Measurements from ENCODE around the gene TTC32.
A peak's percentile ranks its signal among the peaks of the same experiment; 100 is the strongest.

The TTC32 gene

DNA sequence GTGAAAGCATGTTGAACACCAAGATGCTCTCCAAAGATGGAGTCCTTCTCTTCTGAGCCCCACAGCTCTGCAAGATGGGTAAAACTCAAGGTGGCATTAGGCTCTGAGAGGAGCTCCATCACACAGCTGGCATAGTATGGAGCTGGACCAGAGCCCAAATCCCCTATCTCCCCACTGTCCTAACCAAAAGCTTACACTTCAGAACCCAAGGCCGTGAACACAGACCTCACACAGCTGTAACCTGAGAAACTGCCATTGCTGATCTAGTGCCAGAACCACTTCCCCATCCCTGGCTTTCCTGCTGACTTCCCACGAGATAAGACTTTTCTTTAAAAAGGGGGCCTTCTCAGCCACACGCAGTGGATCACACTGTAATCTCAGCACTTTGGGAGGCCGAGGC is 25.0 kb downstream of the TTC32 start:
- POLR2A ChIA-PET = no interaction called here
- WGBS (ENCODE audit: insufficient coverage) = 60% methylated on average over 1 of the region's 4 CpGs
- Histone ChIP-seq H3K4me1 (ENCODE audit: control extremely low read depth in 1 of 4, control insufficient read depth in 4 of 4, insufficient read depth in 4 of 4, low read length in 3 of 4) (no peaks in the 10 kb centered on the region), H3K36me3 (ENCODE audit: control insufficient read depth in 4 of 4, insufficient read depth in 4 of 4, low read length in 3 of 4) (peaks cover 0 to 4% (median 0%) of the 10 kb centered on the region in 4 experiments), H3K9me3 (ENCODE audit: control extremely low read depth in 1 of 5, control insufficient read depth in 4 of 5, insufficient read depth in 2 of 5, low read depth in 1 of 5, low read length in 4 of 5) (no peaks in the 10 kb centered on the region), H3K4me3 (ENCODE audit: control insufficient read depth in 1 of 7, extremely low read depth in 1 of 7, insufficient read depth in 4 of 7, low read depth in 2 of 7, low read length in 6 of 7) (no peak overlapping the region), H3K27me3 (replicated peaks in 2 of 5; ENCODE audit: control insufficient read depth in 4 of 5, insufficient read depth in 5 of 5, low read length in 4 of 5) (no peaks in the 10 kb centered on the region), H3K27ac (ENCODE audit: insufficient read depth in 1 of 2, low read depth in 1 of 2, low read length in 2 of 2, poor library complexity in 1 of 2, severe bottlenecking in 2 of 2) (no peak overlapping the region)
- peak in 1 of 3 donors; percentile 31 for DNase-seq
- CTCF ChIA-PET = no interaction called here

DNA sequence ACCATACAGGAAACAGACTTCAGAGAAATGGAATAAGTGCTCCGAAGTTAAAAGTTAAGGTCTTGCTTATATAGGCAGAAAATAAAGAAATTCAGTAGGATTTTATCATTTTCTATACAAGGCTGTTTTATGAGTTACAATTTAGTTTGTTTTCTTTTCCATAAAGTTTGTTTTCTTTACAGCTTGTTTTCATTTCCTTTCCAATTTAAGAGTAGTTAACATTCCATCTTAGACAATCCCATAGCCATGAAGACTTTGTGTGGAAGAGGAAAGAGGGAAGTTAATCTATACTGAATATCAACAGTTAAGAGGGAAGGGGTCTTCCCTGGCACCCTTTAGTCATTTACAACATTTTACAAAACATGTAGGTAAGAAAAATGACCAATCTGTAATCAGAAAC is 26.5 kb downstream of the TTC32 start:
- CTCF ChIA-PET = interaction anchor here (1.4 to 4.9 kb wide), 2 partner anchors 12 to 22 kb away, joined by 3 to 22 read pairs; no protein-coding TSS in a partner anchor

DNA sequence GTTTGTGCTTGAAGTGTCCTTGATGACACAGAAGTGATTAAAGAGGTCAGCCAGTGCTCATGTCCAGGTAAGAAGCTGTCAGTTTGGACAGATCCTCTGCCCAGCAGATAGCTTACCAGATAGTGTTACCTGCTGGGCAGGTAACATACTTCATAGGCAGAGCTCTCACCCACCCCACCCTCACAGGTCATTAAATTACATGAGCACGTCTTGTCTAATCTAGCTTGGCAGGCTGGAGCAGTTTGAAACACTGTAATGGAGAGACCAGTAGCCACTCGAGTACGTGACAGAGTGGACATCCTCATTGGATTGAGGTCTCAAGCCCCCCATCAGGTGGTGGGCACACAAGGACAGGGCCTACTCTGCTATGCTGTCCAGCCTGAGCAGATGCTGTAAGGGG is 27.1 kb downstream of the TTC32 start:
- no peak overlapping the region for H3K27ac ChIP-seq (ENCODE audit: insufficient read depth in 1 of 2, low read depth in 1 of 2, low read length in 2 of 2, poor library complexity in 1 of 2, severe bottlenecking in 2 of 2)
- H3K27me3 ChIP-seq (replicated peaks in 2 of 5; ENCODE audit: control insufficient read depth in 4 of 5, insufficient read depth in 5 of 5, low read length in 4 of 5) = no peaks in the 10 kb centered on the region
- H3K9me3 ChIP-seq (ENCODE audit: control extremely low read depth in 1 of 5, control insufficient read depth in 4 of 5, insufficient read depth in 2 of 5, low read depth in 1 of 5, low read length in 4 of 5) = no peaks in the 10 kb centered on the region
- no peaks in the 10 kb centered on the region for H3K4me1 ChIP-seq (ENCODE audit: control extremely low read depth in 1 of 4, control insufficient read depth in 4 of 4, insufficient read depth in 4 of 4, low read length in 3 of 4)
- ChIA-PET POLR2A (no interaction called here), CTCF (interaction anchor here (1.4 to 4.9 kb wide), 2 partner anchors 12 to 22 kb away, joined by 3 to 22 read pairs; no protein-coding TSS in a partner anchor)
- 100% methylated on average over 3 of the region's 3 CpGs for WGBS (ENCODE audit: insufficient coverage)
- no peak for DNase-seq
- no peak overlapping the region for H3K4me3 ChIP-seq (ENCODE audit: control insufficient read depth in 1 of 7, extremely low read depth in 1 of 7, insufficient read depth in 4 of 7, low read depth in 2 of 7, low read length in 6 of 7)
- peaks cover 0 to 4% (median 0%) of the 10 kb centered on the region in 4 experiments for H3K36me3 ChIP-seq (ENCODE audit: control insufficient read depth in 4 of 4, insufficient read depth in 4 of 4, low read length in 3 of 4)

More for the DNA sequence above, 26.5 kb downstream of the TTC32 start:
- WGBS (ENCODE audit: insufficient coverage) = no CpG with 5 or more reads among the region's 1 CpG
- DNase-seq = no peak
- no peaks in the 10 kb centered on the region for H3K27me3 ChIP-seq (replicated peaks in 2 of 5; ENCODE audit: control insufficient read depth in 4 of 5, insufficient read depth in 5 of 5, low read length in 4 of 5)
- H3K4me1 ChIP-seq (ENCODE audit: control extremely low read depth in 1 of 4, control insufficient read depth in 4 of 4, insufficient read depth in 4 of 4, low read length in 3 of 4) = no peaks in the 10 kb centered on the region
- no peaks in the 10 kb centered on the region for H3K9me3 ChIP-seq (ENCODE audit: control extremely low read depth in 1 of 5, control insufficient read depth in 4 of 5, insufficient read depth in 2 of 5, low read depth in 1 of 5, low read length in 4 of 5)
- no peak overlapping the region for H3K27ac ChIP-seq (ENCODE audit: insufficient read depth in 1 of 2, low read depth in 1 of 2, low read length in 2 of 2, poor library complexity in 1 of 2, severe bottlenecking in 2 of 2)
- H3K4me3 ChIP-seq (ENCODE audit: control insufficient read depth in 1 of 7, extremely low read depth in 1 of 7, insufficient read depth in 4 of 7, low read depth in 2 of 7, low read length in 6 of 7) = no peak overlapping the region
- POLR2A ChIA-PET = interaction anchor here (0.6 kb wide), 1 partner anchor 704 kb away, joined by 3 read pairs; no protein-coding TSS in a partner anchor
- H3K36me3 ChIP-seq (ENCODE audit: control insufficient read depth in 4 of 4, insufficient read depth in 4 of 4, low read length in 3 of 4) = peaks cover 0 to 4% (median 0%) of the 10 kb centered on the region in 4 experiments

DNA sequence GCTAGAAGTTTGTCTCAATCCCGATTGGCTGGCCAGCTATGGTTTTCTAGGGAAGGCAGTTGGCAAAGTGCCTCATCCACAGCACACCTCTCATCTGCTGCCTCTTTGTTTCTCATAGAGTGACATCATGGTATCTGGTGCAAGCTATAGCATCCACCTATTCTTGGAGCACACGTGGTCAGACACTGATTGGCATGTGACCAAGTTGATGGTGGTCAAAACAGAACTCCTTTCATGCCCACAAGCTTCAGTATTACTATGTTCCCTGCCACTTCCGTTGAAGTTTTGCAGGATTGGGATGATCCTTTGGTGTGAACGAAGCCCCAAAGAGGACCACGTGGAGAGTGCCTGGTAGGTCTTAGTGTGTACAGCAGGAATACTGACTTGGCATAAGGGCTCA is 28.8 kb downstream of the TTC32 start:
- no peaks in the 10 kb centered on the region for H3K9me3 ChIP-seq (ENCODE audit: control extremely low read depth in 1 of 5, control insufficient read depth in 4 of 5, insufficient read depth in 2 of 5, low read depth in 1 of 5, low read length in 4 of 5)
- ChIA-PET POLR2A (no interaction called here), CTCF (interaction anchor here (4.9 kb wide), 1 partner anchor 10 kb away, joined by 22 read pairs; no protein-coding TSS in a partner anchor)
- H3K27ac ChIP-seq (ENCODE audit: insufficient read depth in 1 of 2, low read depth in 1 of 2, low read length in 2 of 2, poor library complexity in 1 of 2, severe bottlenecking in 2 of 2) = no peak overlapping the region
- 97% methylated on average over 5 of the region's 5 CpGs for WGBS (ENCODE audit: insufficient coverage)
- H3K4me1 ChIP-seq (ENCODE audit: control extremely low read depth in 1 of 4, control insufficient read depth in 4 of 4, insufficient read depth in 4 of 4, low read length in 3 of 4) = peaks cover 0 to 12% (median 11%) of the 10 kb centered on the region in 4 experiments
- peaks cover 0 to 1% (median 0%) of the 10 kb centered on the region in 5 experiments for H3K27me3 ChIP-seq (replicated peaks in 2 of 5; ENCODE audit: control insufficient read depth in 4 of 5, insufficient read depth in 5 of 5, low read length in 4 of 5)
- DNase-seq = no peak
- H3K36me3 ChIP-seq (ENCODE audit: control insufficient read depth in 4 of 4, insufficient read depth in 4 of 4, low read length in 3 of 4) = peaks cover 0 to 4% (median 0%) of the 10 kb centered on the region in 4 experiments
- no peak overlapping the region for H3K4me3 ChIP-seq (ENCODE audit: control insufficient read depth in 1 of 7, extremely low read depth in 1 of 7, insufficient read depth in 4 of 7, low read depth in 2 of 7, low read length in 6 of 7)

DNA sequence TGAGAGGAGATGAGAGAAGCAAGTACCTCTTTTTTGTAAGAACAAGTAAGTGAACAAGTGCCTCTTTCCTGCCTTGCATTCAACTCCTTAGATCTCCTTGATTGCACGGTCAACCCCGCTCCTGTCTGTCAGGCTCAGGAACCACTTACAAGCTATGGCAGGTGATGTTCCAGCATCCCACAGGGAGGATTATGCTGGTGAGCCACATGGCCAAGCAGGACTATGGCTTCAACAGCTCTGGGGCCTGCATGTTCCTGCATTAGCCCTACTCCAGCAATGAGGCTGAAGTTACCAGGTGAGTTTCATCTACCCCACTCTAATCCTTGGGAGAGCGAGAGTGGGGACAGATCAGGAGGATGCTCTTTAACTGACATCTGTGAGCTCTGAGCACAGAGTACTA is 29.5 kb downstream of the TTC32 start:
- Histone ChIP-seq H3K36me3 (ENCODE audit: control insufficient read depth in 4 of 4, insufficient read depth in 4 of 4, low read length in 3 of 4) (peaks cover 0 to 4% (median 0%) of the 10 kb centered on the region in 4 experiments), H3K27ac (ENCODE audit: insufficient read depth in 1 of 2, low read depth in 1 of 2, low read length in 2 of 2, poor library complexity in 1 of 2, severe bottlenecking in 2 of 2) (no peak overlapping the region), H3K4me3 (ENCODE audit: control insufficient read depth in 1 of 7, extremely low read depth in 1 of 7, insufficient read depth in 4 of 7, low read depth in 2 of 7, low read length in 6 of 7) (no peak overlapping the region), H3K4me1 (ENCODE audit: control extremely low read depth in 1 of 4, control insufficient read depth in 4 of 4, insufficient read depth in 4 of 4, low read length in 3 of 4) (peaks cover 0 to 12% (median 12%) of the 10 kb centered on the region in 4 experiments), H3K27me3 (replicated peaks in 2 of 5; ENCODE audit: control insufficient read depth in 4 of 5, insufficient read depth in 5 of 5, low read length in 4 of 5) (peaks cover 0 to 3% (median 0%) of the 10 kb centered on the region in 5 experiments), H3K9me3 (ENCODE audit: control extremely low read depth in 1 of 5, control insufficient read depth in 4 of 5, insufficient read depth in 2 of 5, low read depth in 1 of 5, low read length in 4 of 5) (no peaks in the 10 kb centered on the region)
- WGBS (ENCODE audit: insufficient coverage) = 83% methylated on average over 3 of the region's 3 CpGs
- DNase-seq = no peak
- CTCF ChIA-PET = interaction anchor here (0.9 to 4.9 kb wide), 2 partner anchors 9 kb away, joined by 3 to 22 read pairs; no protein-coding TSS in a partner anchor
- POLR2A ChIA-PET = no interaction called here

DNA sequence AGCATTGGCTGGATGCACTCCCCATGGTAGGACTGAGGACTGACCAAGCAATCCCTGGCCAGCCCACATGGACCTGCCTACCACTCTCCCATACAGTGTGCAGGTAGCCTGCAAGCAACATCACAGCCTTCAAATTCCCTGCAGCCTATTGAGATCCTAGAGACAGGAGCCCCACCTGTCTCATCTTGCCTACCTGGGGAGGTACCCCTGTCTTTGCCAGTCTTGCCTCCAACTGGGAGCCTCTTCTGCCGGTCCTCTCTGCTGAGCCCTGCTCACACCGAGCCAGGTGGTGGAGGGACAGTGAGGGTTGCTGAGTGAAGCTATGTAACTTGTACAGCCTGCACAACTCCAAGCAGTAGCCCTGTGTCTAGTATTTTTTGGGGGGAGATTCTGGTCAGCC is 29.9 kb downstream of the TTC32 start:
- POLR2A ChIA-PET = no interaction called here
- CTCF ChIA-PET = interaction anchor here (0.9 to 4.9 kb wide), 2 partner anchors 9 to 10 kb away, joined by 3 to 22 read pairs; no protein-coding TSS in a partner anchor
- H3K36me3 ChIP-seq (ENCODE audit: control insufficient read depth in 4 of 4, insufficient read depth in 4 of 4, low read length in 3 of 4) = peaks cover 0 to 4% (median 0%) of the 10 kb centered on the region in 4 experiments
- no peak overlapping the region for H3K4me3 ChIP-seq (ENCODE audit: control insufficient read depth in 1 of 7, extremely low read depth in 1 of 7, insufficient read depth in 4 of 7, low read depth in 2 of 7, low read length in 6 of 7)
- no peaks in the 10 kb centered on the region for H3K9me3 ChIP-seq (ENCODE audit: control extremely low read depth in 1 of 5, control insufficient read depth in 4 of 5, insufficient read depth in 2 of 5, low read depth in 1 of 5, low read length in 4 of 5)
- H3K27ac ChIP-seq (ENCODE audit: insufficient read depth in 1 of 2, low read depth in 1 of 2, low read length in 2 of 2, poor library complexity in 1 of 2, severe bottlenecking in 2 of 2) = no peak overlapping the region
- H3K27me3 ChIP-seq (replicated peaks in 2 of 5; ENCODE audit: control insufficient read depth in 4 of 5, insufficient read depth in 5 of 5, low read length in 4 of 5) = peaks cover 0 to 4% (median 1%) of the 10 kb centered on the region in 5 experiments
- 100% methylated on average over 1 of the region's 2 CpGs for WGBS (ENCODE audit: insufficient coverage)
- peaks cover 0 to 12% (median 12%) of the 10 kb centered on the region in 4 experiments for H3K4me1 ChIP-seq (ENCODE audit: control extremely low read depth in 1 of 4, control insufficient read depth in 4 of 4, insufficient read depth in 4 of 4, low read length in 3 of 4)
- DNase-seq = no peak

DNA sequence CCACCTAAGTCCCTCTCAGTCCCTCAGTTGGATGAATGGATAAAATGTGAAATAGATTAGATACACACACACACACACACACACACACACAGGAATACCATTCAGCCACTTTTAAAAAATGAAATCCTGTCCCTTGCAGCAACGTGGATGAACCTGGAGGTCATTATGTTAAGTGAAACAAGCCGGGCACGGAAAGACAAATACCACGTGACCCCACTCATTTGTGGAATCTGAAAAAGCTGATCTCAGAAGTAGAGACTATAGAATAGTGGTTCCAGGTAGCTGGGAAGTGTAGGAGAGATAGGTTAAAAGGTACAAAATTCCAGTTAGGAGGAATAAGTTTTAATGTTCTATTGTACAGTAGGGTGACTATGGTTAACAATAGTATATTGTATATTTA is 31.0 kb downstream of the TTC32 start:
- ChIA-PET CTCF (no interaction called here), POLR2A (no interaction called here)
- no peak for DNase-seq
- Histone ChIP-seq H3K36me3 (ENCODE audit: control insufficient read depth in 4 of 4, insufficient read depth in 4 of 4, low read length in 3 of 4) (peaks cover 0 to 2% (median 0%) of the 10 kb centered on the region in 4 experiments), H3K9me3 (ENCODE audit: control extremely low read depth in 1 of 5, control insufficient read depth in 4 of 5, insufficient read depth in 2 of 5, low read depth in 1 of 5, low read length in 4 of 5) (no peaks in the 10 kb centered on the region), H3K27ac (ENCODE audit: insufficient read depth in 1 of 2, low read depth in 1 of 2, low read length in 2 of 2, poor library complexity in 1 of 2, severe bottlenecking in 2 of 2) (no peak overlapping the region), H3K4me1 (ENCODE audit: control extremely low read depth in 1 of 4, control insufficient read depth in 4 of 4, insufficient read depth in 4 of 4, low read length in 3 of 4) (peaks cover 0 to 12% (median 12%) of the 10 kb centered on the region in 4 experiments), H3K4me3 (ENCODE audit: control insufficient read depth in 1 of 7, extremely low read depth in 1 of 7, insufficient read depth in 4 of 7, low read depth in 2 of 7, low read length in 6 of 7) (no peak overlapping the region), H3K27me3 (replicated peaks in 2 of 5; ENCODE audit: control insufficient read depth in 4 of 5, insufficient read depth in 5 of 5, low read length in 4 of 5) (peaks cover 0 to 6% (median 3%) of the 10 kb centered on the region in 5 experiments)
- WGBS (ENCODE audit: insufficient coverage) = 74% methylated on average over 4 of the region's 4 CpGs
